Measurements from ENCODE around the gene WDR44.
"Not testable (repeated sequence)": the region's sequence is repeated elsewhere in the genome, so short reads cannot be mapped to it uniquely, and the experiment has no call there.

GRCh38 chrX:118470721-118471347, 124.9 kb downstream of the WDR44 start:
- TF ChIP-seq CTCF (conservative IDR thresholded peaks at IDR 0.05; ENCODE audit: low read depth, low read length); POLR2A (IDR thresholded peaks at IDR 0.05; ENCODE audit: low read depth, low read length); MXI1 (IDR thresholded peaks at IDR 0.05; ENCODE audit: borderline replicate concordance, low read depth, low read length); FOS (IDR thresholded peaks at IDR 0.05; ENCODE audit: low read depth, low read length); RCOR1 (IDR thresholded peaks at IDR 0.05; ENCODE audit: insufficient replicate concordance, low read length); CHD1 (IDR thresholded peaks at IDR 0.05; ENCODE audit: low read depth, low read length); RAD21 (IDR thresholded peaks at IDR 0.05; ENCODE audit: low read length); MAZ (IDR thresholded peaks at IDR 0.05; ENCODE audit: borderline replicate concordance, low read depth, low read length); ELK1 (IDR thresholded peaks at IDR 0.05; ENCODE audit: borderline replicate concordance, low read depth, low read length); CEBPB (IDR thresholded peaks at IDR 0.05; ENCODE audit: low read depth, low read length): not testable (repeated sequence)

Measured in IMR-90 (cell line).